NCI-H2107 (cell line): ENCODE data around the gene TMPRSS12.
"Not testable (repeated sequence)": the region's sequence is repeated elsewhere in the genome, so short reads cannot be mapped to it uniquely, and the experiment has no call there.

Experiments
- DNase-seq: peaks from one replicate; lab custom pipeline; 2025; lab: John Stamatoyannopoulos, UW

Gene TMPRSS12

DNA sequence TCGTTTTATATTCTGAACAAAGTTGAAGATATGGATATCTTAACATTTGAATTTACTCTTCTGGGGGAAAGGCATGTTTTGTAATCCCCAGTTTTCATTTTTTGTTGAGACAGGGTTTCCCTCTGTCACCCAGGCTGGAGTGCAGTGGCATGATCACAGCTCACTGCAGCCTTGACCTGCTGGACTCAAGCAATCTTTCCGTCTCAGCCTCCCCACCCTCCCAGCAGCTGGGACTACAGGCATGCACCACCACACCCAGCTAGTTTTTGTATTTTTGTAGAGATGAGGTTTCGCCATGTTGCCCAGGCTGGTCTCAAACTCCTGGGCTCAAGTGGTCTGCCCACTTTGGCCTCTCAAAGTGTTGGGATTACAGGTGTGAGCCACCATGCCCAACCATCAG, 84.2 kb downstream of the TMPRSS12 start:
- DNase-seq, result not testable (repeated sequence)

DNA sequence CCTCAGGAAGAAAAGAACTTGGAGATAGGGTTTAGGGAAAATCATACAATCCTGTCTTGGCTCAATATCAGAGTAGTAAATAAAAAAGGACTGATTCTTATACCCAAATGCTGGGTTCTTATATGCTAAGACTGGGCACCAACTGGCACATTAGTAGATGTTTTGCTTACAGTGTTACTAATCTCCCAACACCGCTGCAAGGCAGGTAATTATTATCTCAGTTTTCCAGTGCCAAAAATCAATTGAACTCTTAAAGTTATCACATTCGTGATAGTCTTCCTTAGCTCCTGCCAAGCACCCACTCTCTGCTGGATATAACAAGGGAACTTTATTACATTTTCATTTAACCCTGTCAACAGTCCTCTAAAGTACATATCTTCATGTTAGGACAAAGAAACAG, 84.6 kb downstream of the TMPRSS12 start:
- DNase-seq, result no peak

DNA sequence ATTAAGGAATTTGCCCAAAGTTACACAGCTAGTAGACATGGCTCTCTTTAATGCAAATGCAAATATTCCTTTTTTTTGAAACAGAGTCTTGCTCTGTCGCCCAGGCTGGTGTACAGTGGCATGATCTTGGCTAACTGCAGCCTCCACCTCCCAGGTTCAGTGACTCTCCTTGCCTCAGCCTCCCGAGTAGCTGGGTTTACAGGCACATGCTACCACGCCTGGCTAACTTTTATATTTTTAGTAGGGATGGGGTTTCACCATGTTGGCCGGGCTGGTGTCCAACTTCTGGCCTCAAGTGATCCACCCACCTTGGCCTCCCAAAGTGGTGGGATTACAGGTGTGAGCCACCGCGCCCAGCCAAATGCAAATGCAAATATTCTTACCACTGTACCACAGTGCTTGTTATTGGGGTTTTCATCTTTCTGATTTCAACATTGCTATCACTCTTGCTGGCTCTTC, 85.1 kb downstream of the TMPRSS12 start:
- no peak for DNase-seq

DNA sequence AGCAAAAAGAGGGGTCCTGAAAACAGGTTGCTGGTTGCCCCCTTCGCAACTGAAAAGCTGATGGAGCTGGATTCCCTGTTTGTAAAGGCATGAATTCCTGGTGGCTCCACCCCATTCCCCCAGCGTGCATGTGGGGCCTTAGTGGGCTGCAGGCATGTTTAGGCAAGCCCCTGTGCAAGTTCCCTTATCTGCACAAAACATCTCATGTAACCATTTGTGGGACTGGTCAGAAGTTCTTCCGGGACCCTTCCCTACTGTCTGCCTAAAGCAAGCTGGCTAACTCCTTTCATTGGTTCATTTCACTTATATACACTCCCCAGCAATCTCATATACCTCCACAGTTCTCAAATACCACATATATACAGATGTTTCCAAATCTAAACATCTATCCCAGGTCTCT, 85.7 kb downstream of the TMPRSS12 start:
- DNase-seq, result no peak

DNA sequence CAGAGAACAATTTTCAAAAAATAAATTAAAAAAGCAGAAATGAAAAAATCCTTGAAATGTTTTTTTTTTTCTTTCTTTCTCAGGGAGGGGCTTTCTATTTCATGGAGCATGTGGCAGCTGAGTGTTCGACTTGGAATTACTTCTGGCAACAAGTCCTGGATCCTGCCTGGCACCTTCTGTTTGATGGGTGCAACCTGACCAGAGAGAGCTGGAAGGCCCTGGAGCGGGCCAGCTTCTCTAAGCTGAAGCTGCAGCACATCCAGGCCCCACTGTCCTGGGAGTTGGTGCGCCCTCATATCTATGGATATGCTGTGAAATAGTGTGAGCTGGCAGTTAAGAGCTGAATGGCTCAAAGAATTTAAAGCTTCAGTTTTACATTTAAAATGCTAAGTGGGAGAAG, 87.1 kb downstream of the TMPRSS12 start:
- no peak for DNase-seq

DNA sequence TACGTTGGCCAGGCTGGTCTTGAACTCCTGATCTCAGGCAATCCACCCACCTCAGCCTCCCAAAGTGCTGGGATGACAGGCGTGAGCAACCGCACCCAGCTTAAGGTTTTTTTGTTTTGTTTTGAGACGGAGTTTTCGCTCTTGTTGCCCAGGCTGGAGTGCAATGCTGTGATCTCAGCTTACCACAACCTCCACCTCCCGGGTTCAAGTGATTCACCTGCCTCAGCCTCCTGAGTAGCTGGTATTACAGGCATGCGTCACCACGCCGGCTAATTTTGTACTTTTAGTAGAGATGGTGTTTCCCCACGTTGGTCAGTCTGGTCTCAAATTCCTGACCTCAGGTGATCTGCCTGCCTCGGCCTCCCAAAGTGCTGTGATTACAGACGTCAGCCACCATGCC, 87.8 kb downstream of the TMPRSS12 start:
- not testable (repeated sequence) for DNase-seq

DNA sequence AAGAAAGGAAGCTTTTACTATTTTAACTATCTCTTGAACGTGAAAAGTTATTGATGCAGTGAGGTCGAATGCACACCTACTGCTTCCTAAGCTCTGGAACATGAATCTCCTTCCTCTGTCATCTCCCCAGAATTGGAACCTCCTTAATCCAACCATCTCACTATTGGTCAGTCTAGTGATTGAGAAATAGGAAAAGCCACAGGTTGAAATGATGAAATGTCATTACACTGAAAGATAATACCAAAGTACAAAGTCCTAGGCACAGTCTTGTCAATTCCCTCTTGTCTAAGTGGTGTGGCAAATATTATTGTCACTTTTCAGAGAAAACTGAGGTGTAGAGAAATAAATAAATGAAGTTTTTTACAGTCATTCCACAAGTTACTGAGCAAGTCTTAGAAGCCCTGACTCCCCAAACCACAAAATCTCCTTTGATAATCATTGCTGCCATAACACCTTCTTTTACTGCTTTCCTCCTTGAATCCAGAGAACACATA, 90.1 kb downstream of the TMPRSS12 start:
- no peak for DNase-seq

DNA sequence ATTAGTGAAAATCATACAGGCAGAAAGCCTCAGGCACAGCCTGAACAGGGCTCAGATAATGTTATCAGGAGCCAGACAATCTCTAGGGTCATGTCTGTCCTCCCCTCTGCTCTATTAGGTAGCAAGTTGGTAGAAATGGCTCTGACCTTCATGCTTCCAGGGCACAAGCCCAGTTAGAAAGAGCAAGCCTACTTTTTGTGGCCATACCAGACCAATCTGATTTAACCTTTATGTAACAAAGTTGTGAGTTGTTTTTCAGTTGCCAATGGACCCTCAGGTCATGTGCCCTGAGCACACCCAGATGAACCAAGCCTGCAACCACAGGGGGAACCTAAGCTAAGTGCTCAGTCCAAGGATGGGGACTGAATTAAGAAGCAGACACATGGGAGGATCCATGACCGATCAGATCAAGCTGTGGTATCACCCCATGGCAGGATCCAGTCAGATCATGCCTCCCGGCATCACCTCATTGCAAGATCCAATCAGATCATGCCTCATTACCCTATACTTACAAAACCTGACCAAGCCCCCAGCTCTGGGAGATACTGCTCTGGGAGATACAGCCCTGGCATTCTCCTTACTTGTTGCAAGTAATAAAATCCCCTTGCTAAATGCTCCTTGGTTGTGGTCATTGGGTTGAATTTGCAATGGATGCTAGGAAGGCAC, 90.9 kb downstream of the TMPRSS12 start:
- DNase-seq, result no peak

DNA sequence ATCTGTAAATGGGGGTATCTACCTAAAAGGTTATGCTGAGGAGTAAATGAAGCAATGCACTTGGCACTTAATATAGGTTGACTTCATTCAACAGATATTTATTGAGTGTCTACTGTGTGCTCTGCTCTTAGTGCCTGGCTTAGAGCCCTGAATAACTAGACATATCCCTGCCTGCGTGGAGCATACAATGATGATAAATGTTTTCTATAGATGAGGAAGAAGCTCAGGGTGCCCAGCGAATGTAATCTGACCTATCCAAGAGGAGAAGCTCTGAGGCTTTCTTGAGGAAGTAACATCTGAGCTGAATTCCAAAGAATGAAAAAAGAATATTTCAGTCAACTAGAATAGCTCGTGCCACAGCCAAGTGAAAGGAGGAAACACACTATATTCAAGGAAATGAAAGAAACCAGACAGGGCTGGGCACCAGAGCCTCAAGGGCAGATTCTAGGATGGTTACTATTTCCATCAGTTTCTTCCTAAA, 91.7 kb downstream of the TMPRSS12 start:
- no peak for DNase-seq

DNA sequence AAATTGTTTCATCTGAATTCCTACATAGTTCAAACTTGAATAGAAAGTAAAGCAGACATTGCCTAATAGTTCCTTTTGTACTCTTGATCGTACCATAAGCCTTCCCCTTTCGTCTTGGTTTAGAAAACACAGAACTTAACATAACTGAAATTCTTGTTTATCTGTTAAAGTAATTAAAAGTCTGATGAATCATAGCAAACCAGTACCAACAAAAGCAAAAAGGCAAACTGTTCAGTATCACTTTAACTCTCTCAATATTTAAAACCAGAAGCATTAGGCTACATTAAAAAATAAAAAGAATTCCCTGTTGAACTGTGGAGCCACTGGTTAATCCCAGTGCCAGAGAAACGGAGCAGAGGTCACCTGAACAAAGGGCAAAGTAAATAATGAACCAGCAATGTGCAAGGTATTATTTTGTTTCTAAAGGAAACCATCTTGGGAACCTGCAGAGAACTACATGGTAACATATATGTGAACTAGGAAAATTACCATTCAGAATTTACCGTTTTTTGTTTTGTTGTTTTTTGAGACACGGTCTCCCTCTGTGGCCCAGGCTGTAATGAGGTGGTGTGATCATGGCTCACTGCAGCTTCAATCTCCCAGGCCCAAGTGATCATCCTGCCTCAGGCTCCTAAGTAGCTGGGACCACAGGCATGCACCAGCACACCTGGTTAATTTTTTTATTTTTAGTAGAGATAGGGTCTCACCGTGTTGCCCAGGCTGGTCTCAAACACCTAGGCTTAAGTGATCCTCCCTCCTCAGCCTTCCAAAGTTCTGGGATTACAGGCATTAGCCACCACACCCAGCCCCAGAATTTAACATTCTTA, 92.5 kb downstream of the TMPRSS12 start:
- no peak for DNase-seq

DNA sequence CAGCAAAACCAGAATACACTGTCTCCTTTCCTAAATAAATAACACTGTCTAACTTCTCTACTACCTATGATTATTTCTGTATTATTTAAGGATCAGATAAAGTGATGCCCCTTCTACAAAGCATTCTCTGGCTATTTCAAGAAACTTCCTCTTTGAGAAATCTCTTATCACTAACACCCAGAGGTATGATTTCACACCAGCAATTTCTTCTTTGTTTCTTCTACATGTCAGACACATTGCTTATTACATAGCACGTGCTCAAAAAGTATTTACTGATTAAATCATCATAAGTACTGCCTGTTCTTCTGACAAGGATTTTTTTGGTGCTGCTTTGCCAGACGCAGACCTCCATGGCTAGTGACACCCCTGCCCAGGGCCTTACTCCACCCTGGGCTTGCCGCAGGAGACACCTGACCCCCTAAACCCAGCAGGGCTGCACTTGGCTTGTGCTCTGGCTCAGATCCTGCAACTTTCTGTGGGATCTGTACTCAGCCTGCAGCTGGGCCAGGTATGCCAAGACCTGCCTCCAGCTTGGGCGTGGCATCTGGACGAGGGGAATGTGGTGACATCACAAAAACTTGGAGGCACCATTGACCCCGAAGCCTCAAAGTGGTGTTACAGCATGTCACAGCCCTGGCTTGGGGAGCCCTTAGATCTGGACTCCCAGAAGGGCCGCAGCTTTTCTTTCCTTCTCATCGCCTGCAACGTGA, 94.2 kb downstream of the TMPRSS12 start:
- DNase-seq, result no peak
